ENCODE results near the gene GFM1. TPM values are rescaled to one million over a fixed set of nuclear protein-coding genes. Genes with fewer than 3 reads are reported as not detected.

GFM1 gene
- total RNA-seq, 4 donors from 2014 or later, result 52.6 to 84.4 (median 76.2) TPM

- Histone ChIP-seq H3K36me3 (peaks cover 0 to 17% of the 10 kb centered on the region in 2 donors), H3K27ac (no peak overlapping the region), H3K4me3 (no peak overlapping the region), H3K4me1 (peaks cover 22 to 25% of the 10 kb centered on the region in 2 donors), H3K9me3 (no peaks in the 10 kb centered on the region), H3K27me3 (no peaks in the 10 kb centered on the region)
- no peak for DNase-seq
- ATAC-seq, result no peak
- TF ChIP-seq POLR2A (IDR thresholded peaks at IDR 0.05), result no peak
- TF ChIP-seq CTCF (IDR thresholded peaks at IDR 0.05 in 4 of 5, conservative IDR thresholded peaks at IDR 0.05 in 1 of 5), result no peak
- in situ Hi-C loops (cut with MboI; ENCODE audit: low sequenced_read_pairs in 4 of 4), result loop anchor here in 1 of 4 donors (25.0 kb wide), 1 partner anchor 530 kb away; the partner anchor contains the start of genes RSRC1 and SHOX2
- intact Hi-C loops (cut with DNase I; ENCODE audit: low total_unique reads), result loop anchor here (5.0 kb wide), 4 partner anchors 70 to 1560 kb away; partner anchors contain the start of genes MFSD1 and MLF1
Observed at GRCh38 chr3:158642474-158643210, 1.7 kb upstream of the GFM1 start.

- no peak for DNase-seq
- Histone ChIP-seq H3K36me3 (peaks cover 2 to 53% of the 10 kb centered on the region in 2 donors), H3K9me3 (no peaks in the 10 kb centered on the region), H3K27ac (no peak overlapping the region), H3K4me1 (peaks cover 25 to 41% of the 10 kb centered on the region in 2 donors), H3K4me3 (no peak overlapping the region), H3K27me3 (no peaks in the 10 kb centered on the region)
- no peak for TF ChIP-seq POLR2A (IDR thresholded peaks at IDR 0.05)
- no peak for TF ChIP-seq CTCF (IDR thresholded peaks at IDR 0.05 in 4 of 5, conservative IDR thresholded peaks at IDR 0.05 in 1 of 5)
- in situ Hi-C loops (cut with MboI; ENCODE audit: low sequenced_read_pairs in 4 of 4) (loop anchor here in 2 of 4 donors (25.0 kb wide), 2 partner anchors 138 to 537 kb away; partner anchors contain the start of genes RSRC1 (in 1 of the 2) and SHOX2 (in 1 of the 2)), intact Hi-C loops (cut with DNase I; ENCODE audit: low total_unique reads) (no loop called here)
- ATAC-seq, result peak; percentile 18 to 30
Observed at GRCh38 chr3:158649791-158650190, 5.5 kb downstream of the GFM1 start.

GRCh38 chr3:158651192-158651591 is 6.9 kb downstream of the GFM1 start:
- Histone ChIP-seq H3K27me3 (no peaks in the 10 kb centered on the region), H3K4me1 (peaks cover 15 to 28% of the 10 kb centered on the region in 2 donors), H3K9me3 (no peaks in the 10 kb centered on the region), H3K4me3 (no peak overlapping the region), H3K36me3 (peaks cover 2 to 63% of the 10 kb centered on the region in 2 donors), H3K27ac (no peak overlapping the region)
- TF ChIP-seq CTCF (IDR thresholded peaks at IDR 0.05 in 4 of 5, conservative IDR thresholded peaks at IDR 0.05 in 1 of 5), result no peak
- no peak for TF ChIP-seq POLR2A (IDR thresholded peaks at IDR 0.05)
- no peak for DNase-seq
- ATAC-seq, result no peak
- intact Hi-C loops (cut with DNase I; ENCODE audit: low total_unique reads) (no loop called here), in situ Hi-C loops (cut with MboI; ENCODE audit: low sequenced_read_pairs in 4 of 4) (loop anchor here in 1 of 4 donors (25.0 kb wide), 1 partner anchor 136 kb away; no protein-coding TSS in a partner anchor)

GRCh38 chr3:158652463-158652862 is 8.1 kb downstream of the GFM1 start:
- H3K27ac ChIP-seq, result no peak overlapping the region
- DNase-seq (no peak), ATAC-seq (no peak)
- no peaks in the 10 kb centered on the region for H3K27me3 ChIP-seq
- no peaks in the 10 kb centered on the region for H3K9me3 ChIP-seq
- intact Hi-C loops (cut with DNase I; ENCODE audit: low total_unique reads), result no loop called here
- in situ Hi-C loops (cut with MboI; ENCODE audit: low sequenced_read_pairs in 4 of 4), result loop anchor here in 1 of 4 donors (25.0 kb wide), 1 partner anchor 135 kb away; no protein-coding TSS in a partner anchor
- no peak for TF ChIP-seq CTCF (IDR thresholded peaks at IDR 0.05 in 4 of 5, conservative IDR thresholded peaks at IDR 0.05 in 1 of 5)
- no peak for TF ChIP-seq POLR2A (IDR thresholded peaks at IDR 0.05)
- peaks cover 3 to 18% of the 10 kb centered on the region in 2 donors for H3K4me1 ChIP-seq
- peaks cover 2 to 63% of the 10 kb centered on the region in 2 donors for H3K36me3 ChIP-seq
- no peak overlapping the region for H3K4me3 ChIP-seq

Measured in gastrocnemius medialis (tissue), 4 donors.